ENCODE results near the gene ADAM19.

ADAM19 gene

GRCh38 chr5:157514974-157515373 is 60.6 kb downstream of the ADAM19 start:
- DNase-seq (ENCODE audit: low read depth) = no peak

GRCh38 chr5:157513182-157513581 is 62.4 kb downstream of the ADAM19 start:
- DNase-seq (ENCODE audit: low read depth) = no peak

GRCh38 chr5:157511651-157512644 is 63.6 kb downstream of the ADAM19 start:
- peak; percentile 18 for DNase-seq (ENCODE audit: low read depth)

- DNase-seq (ENCODE audit: low read depth) = no peak
These were observed 64.9 kb downstream of the ADAM19 start for GRCh38 chr5:157510682-157511081.

GRCh38 chr5:157509587-157509986 is 66.0 kb downstream of the ADAM19 start:
- DNase-seq (ENCODE audit: low read depth) = no peak

GRCh38 chr5:157509093-157509492 is 66.5 kb downstream of the ADAM19 start:
- DNase-seq (ENCODE audit: low read depth) = no peak

- no peak for DNase-seq (ENCODE audit: low read depth)
These were observed 68.4 kb downstream of the ADAM19 start for GRCh38 chr5:157506981-157507780.

GRCh38 chr5:157506066-157506590 is 69.4 kb downstream of the ADAM19 start:
- DNase-seq (ENCODE audit: low read depth) = no peak

- no peak for DNase-seq (ENCODE audit: low read depth)
These were observed 70.1 kb downstream of the ADAM19 start for GRCh38 chr5:157505496-157505895.

GRCh38 chr5:157504053-157504452 is 71.5 kb downstream of the ADAM19 start:
- no peak for DNase-seq (ENCODE audit: low read depth)

GRCh38 chr5:157502143-157502647 is 73.4 kb downstream of the ADAM19 start:
- no peak for DNase-seq (ENCODE audit: low read depth)

- DNase-seq (ENCODE audit: low read depth) = no peak
These were observed 77.5 kb downstream of the ADAM19 start for GRCh38 chr5:157497875-157498611.

GRCh38 chr5:157496864-157497263 is 78.7 kb downstream of the ADAM19 start:
- DNase-seq (ENCODE audit: low read depth) = no peak

- DNase-seq (ENCODE audit: low read depth) = no peak
These were observed 81.3 kb downstream of the ADAM19 start for GRCh38 chr5:157494178-157494832.

GRCh38 chr5:157492886-157493285 is 82.7 kb downstream of the ADAM19 start:
- no peak for DNase-seq (ENCODE audit: low read depth)

- no peak for DNase-seq (ENCODE audit: low read depth)
These were observed 84.0 kb downstream of the ADAM19 start for GRCh38 chr5:157491471-157491995.

- DNase-seq (ENCODE audit: low read depth) = no peak
These were observed 88.2 kb downstream of the ADAM19 start for GRCh38 chr5:157487358-157487757.

- no peak for DNase-seq (ENCODE audit: low read depth)
These were observed 88.7 kb downstream of the ADAM19 start for GRCh38 chr5:157486861-157487260.

- no peak for DNase-seq (ENCODE audit: low read depth)
These were observed 89.3 kb downstream of the ADAM19 start for GRCh38 chr5:157486221-157486681.

GRCh38 chr5:157485811-157486210 is 89.8 kb downstream of the ADAM19 start:
- no peak for DNase-seq (ENCODE audit: low read depth)

GRCh38 chr5:157485340-157485739 is 90.2 kb downstream of the ADAM19 start:
- no peak for DNase-seq (ENCODE audit: low read depth)

All from activated T-cell treated with anti-CD3 and anti-CD28 coated beads for 24 hours (primary cell).